T-helper 1 cell treated with Interleukin-12 subunit alpha and Interleukin-12 subunit beta and Interleukin-4 antibody, amounts not matched to agents 30 μg/mL and 1 μg/mL, for 36 hours (primary cell): ENCODE results near the gene APLF.
"Not testable (repeated sequence)": the region's sequence is repeated elsewhere in the genome, so short reads cannot be mapped to it uniquely, and the experiment has no call there.

Experiments used
- H3K27ac Mint-ChIP-seq: one replicate; pipeline ENCODE4 v1.8.0; 2021; ENCODE audit warnings: mild to moderate bottlenecking, mixed read lengths
- H3K27me3 Mint-ChIP-seq: one replicate; pipeline ENCODE4 v1.8.0; 2021; ENCODE audit warnings: low read depth, mixed read lengths
- H3K36me3 Mint-ChIP-seq: one replicate; pipeline ENCODE4 v1.8.0; 2021; ENCODE audit warnings: low read depth, mixed read lengths
- H3K4me1 Mint-ChIP-seq: one replicate; pipeline ENCODE4 v1.8.0; 2021; ENCODE audit warnings: low read depth, mixed read lengths
- H3K4me3 Mint-ChIP-seq: one replicate; pipeline ENCODE4 v1.8.0; 2021; ENCODE audit warnings: mild to moderate bottlenecking, moderate library complexity, mixed read lengths
- H3K9me3 Mint-ChIP-seq: one replicate; pipeline ENCODE4 v1.8.0; 2021; ENCODE audit warnings: mixed read lengths

Gene APLF

GRCh38 chr2:68516051-68516955 lies 48.9 kb downstream of the APLF start:
- H3K27me3 Mint-ChIP-seq, result no peaks in the 10 kb centered on the region
- no peaks in the 10 kb centered on the region for H3K36me3 Mint-ChIP-seq
- no peaks in the 10 kb centered on the region for H3K9me3 Mint-ChIP-seq
- no peak overlapping the region for H3K4me3 Mint-ChIP-seq
- H3K27ac Mint-ChIP-seq, result no peak overlapping the region
- H3K4me1 Mint-ChIP-seq, result peaks cover 14% of the 10 kb centered on the region

- H3K27ac Mint-ChIP-seq, result no peak overlapping the region
- peaks cover 14% of the 10 kb centered on the region for H3K4me1 Mint-ChIP-seq
- no peaks in the 10 kb centered on the region for H3K9me3 Mint-ChIP-seq
- no peaks in the 10 kb centered on the region for H3K36me3 Mint-ChIP-seq
- H3K27me3 Mint-ChIP-seq, result no peaks in the 10 kb centered on the region
- no peak overlapping the region for H3K4me3 Mint-ChIP-seq
Observed at GRCh38 chr2:68519236-68519635, 51.9 kb downstream of the APLF start.

- Mint-ChIP-seq H3K4me3 (no peak overlapping the region), H3K27ac (no peak overlapping the region), H3K36me3 (peaks cover 2% of the 10 kb centered on the region), H3K4me1 (peaks cover 14% of the 10 kb centered on the region), H3K27me3 (no peaks in the 10 kb centered on the region), H3K9me3 (peaks cover 3% of the 10 kb centered on the region)
Observed at GRCh38 chr2:68521037-68521436, 53.7 kb downstream of the APLF start.

GRCh38 chr2:68526943-68527342 lies 59.6 kb downstream of the APLF start:
- H3K27me3 Mint-ChIP-seq, H3K4me3 Mint-ChIP-seq, H3K36me3 Mint-ChIP-seq, H3K9me3 Mint-ChIP-seq, H3K27ac Mint-ChIP-seq, H3K4me1 Mint-ChIP-seq: not testable (repeated sequence)

- H3K27ac Mint-ChIP-seq, H3K36me3 Mint-ChIP-seq, H3K4me3 Mint-ChIP-seq, H3K27me3 Mint-ChIP-seq, H3K4me1 Mint-ChIP-seq, H3K9me3 Mint-ChIP-seq: not testable (repeated sequence)
Observed at GRCh38 chr2:68527343-68528081, 60.1 kb downstream of the APLF start.

- not testable (repeated sequence) for H3K4me1 Mint-ChIP-seq, H3K4me3 Mint-ChIP-seq, H3K27ac Mint-ChIP-seq
Observed at GRCh38 chr2:68529156-68529555, 61.8 kb downstream of the APLF start.

GRCh38 chr2:68529651-68530050 lies 62.3 kb downstream of the APLF start:
- H3K27me3 Mint-ChIP-seq, H3K9me3 Mint-ChIP-seq, H3K36me3 Mint-ChIP-seq, H3K4me1 Mint-ChIP-seq, H3K4me3 Mint-ChIP-seq, H3K27ac Mint-ChIP-seq: not testable (repeated sequence)

More at GRCh38 chr2:68529156-68529555, 61.8 kb downstream of the APLF start:
- H3K27me3 Mint-ChIP-seq, H3K9me3 Mint-ChIP-seq, H3K36me3 Mint-ChIP-seq: not testable (repeated sequence)

GRCh38 chr2:68536000-68536399 lies 68.6 kb downstream of the APLF start:
- Mint-ChIP-seq H3K36me3 (no peaks in the 10 kb centered on the region), H3K4me3 (no peak overlapping the region), H3K4me1 (peaks cover 3% of the 10 kb centered on the region), H3K27ac (no peak overlapping the region), H3K27me3 (no peaks in the 10 kb centered on the region), H3K9me3 (no peaks in the 10 kb centered on the region)

GRCh38 chr2:68537011-68537410 lies 69.6 kb downstream of the APLF start:
- H3K4me1 Mint-ChIP-seq, result peaks cover 3% of the 10 kb centered on the region
- H3K36me3 Mint-ChIP-seq, result no peaks in the 10 kb centered on the region
- peaks cover 4% of the 10 kb centered on the region for H3K9me3 Mint-ChIP-seq
- H3K4me3 Mint-ChIP-seq, result no peak overlapping the region
- no peaks in the 10 kb centered on the region for H3K27me3 Mint-ChIP-seq
- no peak overlapping the region for H3K27ac Mint-ChIP-seq

- Mint-ChIP-seq H3K4me3 (no peak overlapping the region), H3K27ac (no peak overlapping the region), H3K9me3 (peaks cover 4% of the 10 kb centered on the region), H3K27me3 (no peaks in the 10 kb centered on the region), H3K36me3 (no peaks in the 10 kb centered on the region), H3K4me1 (peaks cover 3% of the 10 kb centered on the region)
Observed at GRCh38 chr2:68537809-68538208, 70.4 kb downstream of the APLF start.

GRCh38 chr2:68544811-68545210 lies 77.4 kb downstream of the APLF start:
- Mint-ChIP-seq H3K27me3 (no peaks in the 10 kb centered on the region), H3K36me3 (no peaks in the 10 kb centered on the region), H3K9me3 (peaks cover 4% of the 10 kb centered on the region), H3K27ac (no peak overlapping the region), H3K4me1 (no peaks in the 10 kb centered on the region), H3K4me3 (no peak overlapping the region)

GRCh38 chr2:68548396-68548795 lies 81.0 kb downstream of the APLF start:
- Mint-ChIP-seq H3K27ac (no peak overlapping the region), H3K9me3 (no peaks in the 10 kb centered on the region), H3K36me3 (no peaks in the 10 kb centered on the region), H3K27me3 (no peaks in the 10 kb centered on the region), H3K4me1 (no peaks in the 10 kb centered on the region), H3K4me3 (no peak overlapping the region)

- no peak overlapping the region for H3K4me3 Mint-ChIP-seq
- no peaks in the 10 kb centered on the region for H3K4me1 Mint-ChIP-seq
- no peaks in the 10 kb centered on the region for H3K36me3 Mint-ChIP-seq
- H3K27ac Mint-ChIP-seq, result no peak overlapping the region
- H3K9me3 Mint-ChIP-seq, result no peaks in the 10 kb centered on the region
- H3K27me3 Mint-ChIP-seq, result no peaks in the 10 kb centered on the region
Observed at GRCh38 chr2:68553098-68553497, 85.7 kb downstream of the APLF start.

GRCh38 chr2:68555425-68556206 lies 88.2 kb downstream of the APLF start:
- H3K4me1 Mint-ChIP-seq, H3K27ac Mint-ChIP-seq, H3K36me3 Mint-ChIP-seq, H3K9me3 Mint-ChIP-seq, H3K4me3 Mint-ChIP-seq, H3K27me3 Mint-ChIP-seq: not testable (repeated sequence)
